Ishikawa (cell line): Measurements from ENCODE around the gene IGSF23.

Source experiments
- CEBPB ChIP-seq: IDR thresholded peaks from 2 replicates; pipeline ENCODE4 v1.6.1; 2012
- CREB1 ChIP-seq: IDR thresholded peaks from 2 replicates; pipeline ENCODE4 v1.6.1; 2012; ENCODE audit warnings: low read depth
- EGR1 ChIP-seq: IDR thresholded peaks from 2 replicates; pipeline ENCODE4 v1.6.1; 2012
- EP300 ChIP-seq: IDR thresholded peaks from 2 replicates; pipeline ENCODE4 v1.6.1; 2012; ENCODE audit warnings: borderline replicate concordance
- FOXM1 ChIP-seq: IDR thresholded peaks from 2 replicates; pipeline ENCODE4 v1.6.1; 2012; ENCODE audit warnings: low read depth, borderline replicate concordance
- NFIC ChIP-seq: IDR thresholded peaks from 2 replicates; pipeline ENCODE4 v1.6.1; 2012
- RAD21 ChIP-seq: IDR thresholded peaks from 2 replicates; pipeline ENCODE4 v1.6.1; 2012; ENCODE audit warnings: low read depth
- TAF1 ChIP-seq: IDR thresholded peaks from 2 replicates; pipeline ENCODE4 v1.6.1; 2012; ENCODE audit warnings: low read depth, mild to moderate bottlenecking
- TCF12 ChIP-seq: IDR thresholded peaks from 2 replicates; pipeline ENCODE4 v1.6.1; 2012; ENCODE audit warnings: low read depth
- TEAD4 ChIP-seq: IDR thresholded peaks from 2 replicates; pipeline ENCODE4 v1.6.1; 2012
- YY1 ChIP-seq: IDR thresholded peaks from 2 replicates; pipeline ENCODE4 v1.6.1; 2012; ENCODE audit warnings: low read depth
- ZBTB7A ChIP-seq: IDR thresholded peaks from 2 replicates; pipeline ENCODE4 v1.6.1; 2012; ENCODE audit warnings: low read depth
- TF ChIP-seq, protein P1 (sequence below): IDR thresholded peaks from 2 replicates; pipeline ENCODE4 v1.6.1; 2012; ENCODE audit warnings: low read depth, mild to moderate bottlenecking
- TF ChIP-seq, protein P2 (sequence below): IDR thresholded peaks from 2 replicates; pipeline ENCODE4 v1.6.1; 2012
- TF ChIP-seq, protein P3 (sequence below): IDR thresholded peaks from 2 replicates; pipeline ENCODE4 v1.6.1; 2012

The IGSF23 gene

DNA sequence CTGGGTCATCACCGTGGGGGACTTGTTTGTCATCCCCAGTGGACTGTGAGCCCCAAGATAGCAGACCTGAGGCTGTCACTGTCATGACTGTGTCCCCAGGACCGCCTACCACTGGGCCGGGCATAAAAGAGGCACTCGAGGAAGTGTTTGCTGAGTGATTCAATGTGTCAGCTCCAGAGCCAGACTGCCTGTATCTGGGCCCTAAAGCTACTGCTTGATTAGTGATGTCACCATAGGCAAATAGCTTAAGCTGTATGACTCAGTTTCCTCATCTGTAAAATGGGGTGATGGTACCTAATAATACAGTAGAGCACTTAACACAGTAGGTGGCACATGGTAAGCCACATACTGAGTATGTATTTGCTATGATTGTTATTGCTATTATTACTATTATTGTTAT is 46.7 kb downstream of the IGSF23 start:
- TF ChIP-seq YY1 (no peak), CEBPB (no peak), RAD21 (no peak), ZBTB7A (no peak), TCF12 (no peak), TAF1 (no peak), TEAD4 (no peak), FOXM1 (no peak), EP300 (no peak), CREB1 (no peak), NFIC (no peak), EGR1 (no peak)
- TF ChIP-seq, protein P1, sequence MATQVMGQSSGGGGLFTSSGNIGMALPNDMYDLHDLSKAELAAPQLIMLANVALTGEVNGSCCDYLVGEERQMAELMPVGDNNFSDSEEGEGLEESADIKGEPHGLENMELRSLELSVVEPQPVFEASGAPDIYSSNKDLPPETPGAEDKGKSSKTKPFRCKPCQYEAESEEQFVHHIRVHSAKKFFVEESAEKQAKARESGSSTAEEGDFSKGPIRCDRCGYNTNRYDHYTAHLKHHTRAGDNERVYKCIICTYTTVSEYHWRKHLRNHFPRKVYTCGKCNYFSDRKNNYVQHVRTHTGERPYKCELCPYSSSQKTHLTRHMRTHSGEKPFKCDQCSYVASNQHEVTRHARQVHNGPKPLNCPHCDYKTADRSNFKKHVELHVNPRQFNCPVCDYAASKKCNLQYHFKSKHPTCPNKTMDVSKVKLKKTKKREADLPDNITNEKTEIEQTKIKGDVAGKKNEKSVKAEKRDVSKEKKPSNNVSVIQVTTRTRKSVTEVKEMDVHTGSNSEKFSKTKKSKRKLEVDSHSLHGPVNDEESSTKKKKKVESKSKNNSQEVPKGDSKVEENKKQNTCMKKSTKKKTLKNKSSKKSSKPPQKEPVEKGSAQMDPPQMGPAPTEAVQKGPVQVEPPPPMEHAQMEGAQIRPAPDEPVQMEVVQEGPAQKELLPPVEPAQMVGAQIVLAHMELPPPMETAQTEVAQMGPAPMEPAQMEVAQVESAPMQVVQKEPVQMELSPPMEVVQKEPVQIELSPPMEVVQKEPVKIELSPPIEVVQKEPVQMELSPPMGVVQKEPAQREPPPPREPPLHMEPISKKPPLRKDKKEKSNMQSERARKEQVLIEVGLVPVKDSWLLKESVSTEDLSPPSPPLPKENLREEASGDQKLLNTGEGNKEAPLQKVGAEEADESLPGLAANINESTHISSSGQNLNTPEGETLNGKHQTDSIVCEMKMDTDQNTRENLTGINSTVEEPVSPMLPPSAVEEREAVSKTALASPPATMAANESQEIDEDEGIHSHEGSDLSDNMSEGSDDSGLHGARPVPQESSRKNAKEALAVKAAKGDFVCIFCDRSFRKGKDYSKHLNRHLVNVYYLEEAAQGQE = no peak
- TF ChIP-seq, protein P2, sequence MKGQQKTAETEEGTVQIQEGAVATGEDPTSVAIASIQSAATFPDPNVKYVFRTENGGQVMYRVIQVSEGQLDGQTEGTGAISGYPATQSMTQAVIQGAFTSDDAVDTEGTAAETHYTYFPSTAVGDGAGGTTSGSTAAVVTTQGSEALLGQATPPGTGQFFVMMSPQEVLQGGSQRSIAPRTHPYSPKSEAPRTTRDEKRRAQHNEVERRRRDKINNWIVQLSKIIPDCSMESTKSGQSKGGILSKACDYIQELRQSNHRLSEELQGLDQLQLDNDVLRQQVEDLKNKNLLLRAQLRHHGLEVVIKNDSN = no peak
- TF ChIP-seq, protein P3, sequence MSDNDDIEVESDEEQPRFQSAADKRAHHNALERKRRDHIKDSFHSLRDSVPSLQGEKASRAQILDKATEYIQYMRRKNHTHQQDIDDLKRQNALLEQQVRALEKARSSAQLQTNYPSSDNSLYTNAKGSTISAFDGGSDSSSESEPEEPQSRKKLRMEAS = no peak

DNA sequence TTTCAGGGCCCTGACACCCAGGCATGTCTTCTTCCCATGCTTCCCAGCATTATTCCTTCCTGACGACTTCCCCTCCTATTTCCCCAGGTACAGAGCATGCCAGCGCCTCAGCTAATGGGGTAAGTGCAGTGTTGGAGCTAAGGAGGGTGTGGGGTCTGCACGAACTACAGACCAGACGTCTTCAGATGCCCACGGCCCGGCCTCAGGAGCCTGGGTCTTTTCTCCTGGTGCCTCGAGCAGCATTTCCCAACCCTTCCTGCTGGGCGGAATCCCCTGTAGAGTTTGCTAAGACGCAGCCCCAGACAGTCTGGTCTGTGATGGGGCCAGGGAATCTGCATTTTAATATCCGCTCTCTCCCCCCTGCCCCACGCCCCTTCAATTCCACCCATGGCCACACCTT is 47.8 kb downstream of the IGSF23 start:
- TF ChIP-seq CEBPB = no peak
- TF ChIP-seq RAD21 = no peak
- no peak for TF ChIP-seq FOXM1
- no peak for TF ChIP-seq CREB1
- no peak for TF ChIP-seq EP300
- no peak for TF ChIP-seq ZBTB7A
- TF ChIP-seq, protein P3 = no peak
- no peak for TF ChIP-seq EGR1
- TF ChIP-seq NFIC = no peak
- TF ChIP-seq, protein P2 = no peak
- TF ChIP-seq TCF12 = no peak
- TF ChIP-seq YY1 = no peak
- TF ChIP-seq TEAD4 = no peak
- no peak for TF ChIP-seq TAF1
- TF ChIP-seq, protein P1 = no peak

DNA sequence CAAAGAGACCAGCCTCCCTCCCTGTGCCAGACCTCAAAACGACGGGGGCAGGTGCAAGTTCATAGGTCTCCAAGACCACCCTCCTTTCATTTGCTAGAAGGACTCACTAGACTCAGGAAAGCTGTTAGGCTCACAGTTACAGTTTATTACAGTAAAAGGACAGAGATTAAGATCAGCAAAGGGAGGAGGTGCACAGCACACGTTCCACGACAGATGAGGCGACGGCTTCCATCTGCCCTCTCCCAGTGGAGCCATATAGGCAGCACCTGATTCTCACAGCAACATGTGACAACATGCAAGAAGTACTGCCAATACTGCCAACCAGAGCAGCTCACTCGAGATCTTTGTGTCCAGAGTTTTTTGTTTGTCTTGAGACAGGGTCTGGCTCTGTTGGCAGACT is 48.5 kb downstream of the IGSF23 start:
- TF ChIP-seq YY1 (no peak), CEBPB (no peak), TCF12 (no peak), CREB1 (no peak), TEAD4 (no peak), EGR1 (no peak), TAF1 (no peak), RAD21 (no peak), ZBTB7A (no peak), EP300 (no peak)
- TF ChIP-seq, protein P1 = no peak
- TF ChIP-seq, protein P2 = no peak
